T47D (cell line): ENCODE measurements around the gene TENT5A.
A peak's percentile ranks its signal among the peaks of the same experiment; 100 is the strongest.

ENCODE experiments used
- DNase-seq, 2 experiments: peaks; one replicate each; pipeline versions ENCODE4 v3.0.0 to v3.0.0-alpha.2; 2011 to 2012; ENCODE audit warnings: low read depth in 1 of 2, low spot score in 1 of 2
- JUND ChIP-seq: IDR thresholded peaks from 2 replicates; pipeline ENCODE4 v1.6.1; 2012; ENCODE audit warnings: low read depth
- in situ Hi-C: cut with HindIII; loops from 2 replicates; pipeline ENCODE4 v1.10.0; 2016; ENCODE audit warnings: low sequenced_read_pairs, low pct_unique_long_range_greater_than_20kb

Gene TENT5A

DNA sequence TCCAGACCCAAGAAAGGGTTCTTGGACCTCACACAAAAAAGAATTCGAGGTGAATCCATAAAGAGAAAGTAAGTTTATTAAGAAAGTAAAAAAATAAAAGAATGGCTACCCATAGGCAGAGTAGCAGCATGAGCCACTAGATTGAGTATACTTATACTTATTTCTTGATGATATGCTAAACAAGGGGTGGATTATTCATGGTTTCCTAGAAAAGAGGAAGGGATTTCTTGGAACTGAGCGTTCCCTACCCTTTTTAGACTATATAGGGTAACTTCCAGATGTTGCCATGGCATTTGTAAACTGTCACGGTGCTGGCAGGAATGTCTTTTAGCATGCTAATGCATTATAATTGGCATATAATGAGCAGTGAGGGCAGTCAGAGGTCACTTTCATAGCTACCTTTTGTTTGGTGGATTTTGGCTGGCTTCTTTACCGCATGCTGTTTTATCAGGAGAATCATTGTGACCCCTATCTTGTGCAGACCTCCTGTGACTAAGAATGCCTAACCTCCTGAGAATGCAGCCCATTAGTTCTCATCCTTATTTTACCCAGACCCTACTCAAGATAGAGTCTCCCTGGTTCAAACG lies 44.3 kb downstream of the TENT5A start:
- DNase-seq: no peak
- no peak for TF ChIP-seq JUND
- in situ Hi-C loops: no loop called here

GRCh38 chr6:81704700-81705099 lies 47.8 kb downstream of the TENT5A start:
- DNase-seq: no peak
- in situ Hi-C loops: no loop called here
- no peak for TF ChIP-seq JUND

- in situ Hi-C loops: no loop called here
- no peak for TF ChIP-seq JUND
- DNase-seq: peak in 1 of 2 experiments; percentile 20
These were observed 52.1 kb downstream of the TENT5A start for GRCh38 chr6:81700414-81700813.

DNA sequence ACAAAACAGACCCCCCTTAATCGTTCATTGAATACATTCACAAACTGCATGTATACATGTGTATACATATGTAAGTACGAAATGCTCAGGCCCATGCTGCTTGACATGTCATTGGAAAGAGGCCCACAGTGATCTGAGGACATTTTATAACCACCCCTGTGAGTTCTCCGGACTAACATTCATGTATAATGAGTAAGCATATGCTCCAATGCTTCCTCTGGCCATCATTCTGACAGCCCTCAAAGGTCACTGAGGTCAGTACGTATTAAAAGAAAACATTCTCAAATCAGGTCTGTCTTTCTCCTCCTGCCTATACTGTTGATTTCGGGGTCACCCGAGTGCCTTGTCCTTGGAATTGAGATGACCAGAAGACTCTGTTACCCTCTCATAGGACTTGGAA lies 54.9 kb downstream of the TENT5A start:
- in situ Hi-C loops: no loop called here
- DNase-seq: no peak
- no peak for TF ChIP-seq JUND

GRCh38 chr6:81696524-81696923 lies 56.0 kb downstream of the TENT5A start:
- in situ Hi-C loops: no loop called here
- no peak for TF ChIP-seq JUND
- no peak for DNase-seq
